NCI-H1092 treated with DMSO at 0.1 percent for 48 hours (cell line): ENCODE measurements around the gene PPP1R12C.

Source experiments
- DNase-seq: peaks from one replicate; lab custom pipeline; 2025; lab: John Stamatoyannopoulos, UW

PPP1R12C gene

DNA sequence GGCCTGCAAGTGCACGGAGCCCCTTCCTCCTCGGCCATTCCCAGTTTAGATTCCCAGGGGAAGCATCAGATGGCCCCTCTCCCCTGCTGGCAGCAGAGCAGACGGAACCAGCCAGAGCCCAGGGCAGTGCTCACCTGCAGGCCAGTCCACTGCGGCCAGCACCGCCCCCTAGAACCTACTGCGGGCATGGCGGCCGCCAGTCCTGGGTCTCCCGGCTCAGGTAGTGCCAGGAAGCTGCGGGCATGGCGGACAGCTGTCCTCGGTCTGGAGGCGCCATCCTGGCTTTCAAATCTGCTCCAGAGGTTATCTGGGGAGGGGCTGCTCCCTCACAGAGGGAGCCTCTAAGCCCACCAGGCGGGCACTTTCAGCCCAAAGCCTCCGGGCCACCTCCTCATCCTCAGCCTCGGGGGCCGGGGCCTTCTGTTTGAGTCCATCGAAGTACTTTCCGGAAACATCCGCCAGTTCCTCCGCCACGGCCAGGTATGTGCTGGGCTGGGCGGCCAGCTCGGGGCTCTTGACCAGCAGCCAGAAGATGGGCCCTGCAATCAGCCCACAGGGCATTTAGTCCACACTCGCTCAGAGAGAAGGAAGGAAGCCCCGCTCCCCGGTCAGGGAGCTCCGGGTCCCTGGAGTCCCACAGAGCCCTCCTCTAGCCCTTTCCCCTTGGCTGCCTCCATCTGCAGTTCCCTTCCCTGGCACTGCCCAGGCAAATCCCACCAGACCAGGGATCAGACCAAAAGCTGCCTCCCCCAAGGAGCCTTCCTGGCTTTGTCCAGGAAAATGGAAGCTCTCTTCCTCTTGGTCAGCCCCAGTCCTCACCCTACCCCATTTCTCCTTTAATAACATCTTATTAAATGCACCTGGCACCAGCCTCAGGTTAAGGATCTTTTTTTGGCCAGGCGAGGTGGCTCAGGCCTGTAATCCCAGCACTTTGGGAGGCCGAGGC is 72.4 kb downstream of the PPP1R12C start:
- no peak for DNase-seq

DNA sequence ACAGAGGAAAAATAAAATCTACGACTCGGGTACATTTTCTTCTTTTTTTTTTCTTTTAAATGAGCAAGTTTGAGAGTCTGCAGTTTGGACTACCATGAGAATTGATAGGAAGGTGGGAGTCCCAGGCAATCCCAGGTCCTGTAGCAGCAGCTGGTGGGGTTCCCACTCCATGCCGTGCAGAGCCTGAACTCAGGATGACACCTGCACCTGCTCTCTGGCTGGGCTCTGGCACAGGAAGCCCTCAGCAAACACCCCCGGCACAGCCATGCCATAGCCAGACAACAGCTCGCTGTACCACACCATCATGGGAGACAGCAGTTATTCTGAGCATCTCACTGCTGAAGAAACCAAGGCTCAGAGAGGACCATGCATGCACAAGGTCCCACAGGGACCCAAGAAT is 73.2 kb downstream of the PPP1R12C start:
- DNase-seq = no peak

DNA sequence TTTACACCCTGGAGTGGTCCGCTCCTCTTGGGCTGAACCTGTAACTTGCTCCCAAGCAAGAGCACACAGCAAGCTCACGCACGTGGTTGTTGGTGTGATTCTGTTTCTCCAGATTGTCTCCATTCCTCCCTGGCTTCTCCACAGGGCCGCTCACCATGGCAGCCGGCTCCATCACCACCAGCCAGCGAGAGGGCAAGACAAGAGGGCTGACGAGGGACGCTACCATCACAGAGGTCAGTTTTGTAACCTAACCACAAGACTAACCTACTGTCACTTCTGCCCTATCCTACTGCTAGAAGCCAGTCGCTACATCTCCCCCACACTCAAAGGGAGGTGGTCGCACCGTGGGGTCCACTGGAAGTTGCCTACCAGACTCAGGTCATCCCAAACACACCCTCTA is 74.7 kb downstream of the PPP1R12C start:
- no peak for DNase-seq

DNA sequence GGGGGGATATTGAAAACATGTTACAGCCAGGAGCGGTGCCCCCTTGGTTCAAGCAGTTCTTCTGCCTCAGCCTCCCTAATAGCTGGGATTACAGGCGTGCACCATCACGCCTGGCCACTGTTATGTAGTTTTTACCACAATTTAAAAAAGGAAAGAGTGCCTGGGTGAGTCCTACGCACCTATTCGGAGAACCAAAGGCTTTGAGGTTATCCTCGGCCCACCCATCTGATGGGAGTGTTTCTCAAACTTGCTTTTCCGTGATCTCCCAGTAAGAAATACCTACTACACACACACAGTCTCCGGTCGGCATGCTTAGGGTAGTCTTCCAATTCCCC is 75.1 kb downstream of the PPP1R12C start:
- no peak for DNase-seq

GRCh38 chr19:55041627-55042343 is 75.7 kb downstream of the PPP1R12C start:
- DNase-seq = no peak

GRCh38 chr19:55041244-55041626 is 76.2 kb downstream of the PPP1R12C start:
- DNase-seq = no peak
